ENCODE data around the gene SUPT3H.

The SUPT3H gene

DNA sequence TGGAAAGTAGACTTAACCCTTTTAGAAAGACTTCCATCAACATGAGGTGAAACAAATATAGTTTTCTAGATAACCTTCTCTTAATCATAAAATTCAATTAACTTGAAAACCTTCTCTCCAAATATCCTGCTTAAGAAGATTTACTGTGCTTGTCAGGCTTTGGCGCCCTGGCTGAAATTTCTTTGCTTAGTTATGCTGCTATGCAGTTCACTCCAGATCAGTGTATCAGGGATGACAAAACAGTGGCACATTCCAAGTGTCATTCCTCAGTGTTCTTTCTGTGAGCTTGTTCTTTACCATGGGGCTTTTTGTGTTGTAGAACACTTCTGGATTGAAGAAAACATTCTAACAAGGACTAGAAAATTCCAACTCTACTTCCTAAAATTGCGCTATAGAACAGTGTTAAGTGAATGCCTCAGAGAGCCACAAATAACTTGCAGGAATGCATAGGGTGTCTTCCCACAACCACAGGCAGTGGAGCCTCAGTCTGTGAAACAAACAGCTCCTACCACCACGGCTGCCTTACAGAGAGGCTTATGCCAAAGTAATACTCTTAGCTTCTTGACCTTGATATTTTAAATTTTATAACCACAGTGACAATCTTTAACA is 546.6 kb downstream of the SUPT3H start:
- DNase-seq (ENCODE audit: low spot score): no peak

DNA sequence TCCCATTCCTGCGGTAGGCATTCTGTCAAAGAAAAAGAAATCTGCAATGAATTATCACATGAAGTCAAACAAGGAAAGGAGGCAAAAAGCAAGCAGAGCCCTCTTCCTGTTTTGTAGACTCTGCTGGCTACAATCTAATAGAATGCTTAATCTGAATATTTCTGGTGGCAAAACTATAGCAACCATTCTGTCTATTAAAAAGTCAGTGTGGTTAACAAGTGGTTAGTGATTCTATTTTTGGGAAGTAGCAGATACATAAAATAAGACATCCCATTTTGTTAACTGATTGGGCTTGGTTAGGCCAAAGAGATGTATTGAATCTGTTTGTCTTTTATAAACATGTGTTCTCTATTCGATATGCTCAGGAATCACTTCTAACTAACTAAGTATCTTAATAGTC is 547.9 kb downstream of the SUPT3H start:
- no peak for DNase-seq (ENCODE audit: low spot score)

DNA sequence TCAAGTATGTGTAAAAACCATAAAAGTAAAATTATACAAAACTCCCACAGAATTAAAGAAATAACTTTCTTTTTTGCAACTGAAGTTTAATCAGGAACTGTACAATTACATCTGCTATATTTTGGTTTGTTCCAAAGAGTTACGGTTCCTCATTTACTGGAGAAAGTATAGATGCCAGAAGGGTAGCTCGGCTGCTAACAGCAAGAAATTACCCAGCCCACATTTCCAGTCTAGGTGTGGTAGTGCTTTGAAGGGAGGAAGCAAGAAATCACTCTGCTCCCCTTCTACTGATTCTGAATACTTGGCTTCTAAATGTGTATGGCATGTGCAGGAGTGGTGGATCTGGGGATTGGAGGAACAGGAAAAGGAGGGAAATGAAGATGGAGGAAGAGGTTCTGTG is 549.0 kb downstream of the SUPT3H start:
- DNase-seq (ENCODE audit: low spot score): no peak

DNA sequence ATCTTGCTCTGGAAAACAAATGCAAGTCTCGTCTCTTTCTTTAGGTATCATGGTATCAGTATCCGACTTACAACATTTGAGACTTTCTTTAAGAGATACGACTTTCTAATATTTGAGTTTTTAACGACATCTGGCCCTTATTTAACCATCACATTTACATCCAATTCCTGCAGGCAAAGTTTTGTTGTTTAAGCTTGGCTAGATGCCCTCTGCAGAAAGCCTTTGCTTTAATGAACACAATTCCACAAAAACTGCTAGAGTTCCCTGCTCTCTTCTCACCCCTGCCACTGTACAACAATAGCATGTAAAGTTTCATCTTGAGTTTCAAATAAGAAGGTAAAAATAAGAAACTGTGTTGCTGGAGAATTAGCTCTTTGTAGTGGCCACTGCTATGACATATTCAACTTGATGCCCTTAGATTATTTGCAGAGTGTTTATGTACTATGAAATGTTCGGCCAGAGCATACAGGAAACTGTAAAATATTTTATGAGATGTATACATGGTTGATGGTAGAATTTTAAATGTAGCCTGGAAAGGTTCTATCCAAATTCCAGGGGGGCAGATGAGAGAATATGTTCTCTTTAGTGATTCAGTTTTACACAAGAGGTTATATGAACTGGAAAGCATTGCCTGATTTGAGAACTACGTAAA is 551.6 kb downstream of the SUPT3H start:
- no peak for DNase-seq (ENCODE audit: low spot score)

DNA sequence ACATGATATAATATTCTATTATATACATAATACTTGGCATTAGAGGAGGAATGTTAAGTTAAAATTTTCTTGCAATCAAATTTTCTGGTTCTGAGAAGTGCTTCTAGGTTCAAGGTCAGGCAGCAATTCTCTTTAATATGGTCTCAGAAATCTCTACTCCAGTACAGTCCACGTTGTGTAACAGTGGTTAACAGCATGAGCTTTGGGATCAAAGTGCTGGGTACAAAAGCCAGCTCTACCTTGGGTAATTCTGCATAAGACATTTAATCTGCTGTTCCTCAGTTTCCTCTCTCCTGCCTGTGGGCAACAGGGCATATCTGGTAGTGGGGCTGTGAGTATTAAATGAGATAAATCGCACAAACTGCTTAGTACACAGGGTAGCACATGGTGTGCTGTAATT is 552.5 kb downstream of the SUPT3H start:
- DNase-seq (ENCODE audit: low spot score): no peak

DNA sequence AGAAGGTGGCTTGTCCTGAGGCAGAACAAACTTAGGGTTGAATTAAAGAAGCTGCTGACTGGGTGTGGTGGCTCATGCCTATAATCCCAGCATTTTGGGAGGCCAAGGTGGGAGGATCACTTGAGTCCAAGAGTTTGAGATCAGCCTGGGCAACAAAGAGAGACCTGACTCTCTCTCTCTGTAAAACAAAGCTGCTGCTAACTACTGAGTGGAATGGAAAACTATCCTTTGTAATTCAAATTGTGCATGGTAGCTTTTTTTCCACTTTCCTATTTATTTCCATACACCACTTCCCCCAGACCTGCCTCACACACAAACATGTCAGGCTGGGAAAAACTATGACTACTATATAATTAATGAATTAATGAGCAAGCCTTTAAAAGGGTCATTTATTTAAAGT is 553.2 kb downstream of the SUPT3H start:
- DNase-seq (ENCODE audit: low spot score): no peak

DNA sequence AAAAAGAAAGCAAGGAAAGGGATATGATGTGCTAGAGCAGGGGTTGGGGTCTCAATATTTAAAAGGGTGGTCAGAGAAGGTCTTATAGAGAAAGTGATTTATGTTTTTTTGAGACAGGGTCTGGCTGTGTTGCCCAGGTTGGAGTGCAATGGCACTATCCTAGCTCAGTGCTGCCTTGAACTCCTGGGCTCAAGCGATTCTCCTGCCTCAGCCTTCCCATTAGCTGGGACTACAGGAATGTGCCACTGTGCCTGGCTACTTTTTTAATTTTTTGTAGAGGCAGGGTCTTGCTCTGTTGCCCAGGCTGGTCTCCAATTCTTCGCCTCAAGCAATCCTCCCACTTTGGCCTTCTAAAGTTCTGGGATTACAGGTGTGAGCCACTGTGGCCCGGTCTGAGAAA is 557.0 kb downstream of the SUPT3H start:
- DNase-seq (ENCODE audit: low spot score): no peak

DNA sequence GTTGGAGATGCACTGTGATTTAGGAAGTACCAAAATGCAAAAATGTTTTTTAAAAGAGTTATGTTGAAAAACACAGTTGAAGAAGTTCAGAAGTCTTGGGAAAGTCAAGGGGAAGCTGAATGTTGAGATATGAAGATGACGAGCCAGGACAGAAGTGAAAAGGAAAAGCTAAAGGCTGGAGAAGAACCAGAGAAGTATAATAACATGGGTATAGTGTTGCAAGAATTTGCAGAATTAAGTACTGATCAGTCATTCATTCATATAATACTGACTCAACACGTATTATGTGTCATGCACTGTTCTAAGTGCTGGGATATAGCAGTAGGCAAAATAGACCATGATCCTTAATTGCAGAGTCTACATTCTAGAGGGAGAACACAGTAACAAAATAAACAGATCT is 557.4 kb downstream of the SUPT3H start:
- no peak for DNase-seq (ENCODE audit: low spot score)

DNA sequence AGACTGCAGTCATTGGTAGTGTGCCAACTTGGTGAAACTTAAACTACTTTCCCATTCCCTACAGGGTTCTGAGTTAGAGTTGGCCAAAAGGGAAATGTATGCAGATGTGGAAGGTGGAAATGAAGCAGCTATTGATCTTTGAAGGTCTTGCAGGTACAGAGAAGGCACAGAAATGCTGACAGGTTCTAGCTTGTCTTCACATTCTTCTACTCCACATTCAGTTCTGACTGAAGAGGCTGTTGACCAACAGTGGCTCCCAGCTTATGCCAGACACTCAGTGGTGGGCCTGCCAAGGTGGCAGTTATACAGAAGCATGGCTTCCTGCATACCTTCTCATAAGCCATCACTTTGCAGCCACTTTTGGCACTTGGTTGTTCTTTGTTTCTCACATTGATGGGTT is 566.3 kb downstream of the SUPT3H start:
- DNase-seq (ENCODE audit: low spot score): no peak

DNA sequence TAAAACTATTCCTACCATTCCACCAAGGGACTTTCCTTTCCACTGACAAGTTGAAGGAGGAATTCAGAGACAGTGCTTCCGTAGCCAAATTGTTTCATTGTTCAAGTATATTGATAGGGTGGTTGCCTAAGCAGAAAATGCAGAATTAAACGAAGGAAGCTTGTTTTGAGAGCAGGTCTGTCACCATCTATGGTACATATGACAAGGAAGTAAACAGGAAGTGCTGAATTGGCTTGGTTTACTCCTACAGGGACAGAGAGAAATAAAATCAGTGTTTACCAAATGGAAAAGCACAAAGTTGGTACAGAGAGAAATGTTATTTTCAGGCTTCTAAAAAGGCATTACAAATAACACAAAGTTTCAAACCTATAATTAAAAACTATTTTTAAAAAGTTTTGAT is 568.5 kb downstream of the SUPT3H start:
- no peak for DNase-seq (ENCODE audit: low spot score)

DNA sequence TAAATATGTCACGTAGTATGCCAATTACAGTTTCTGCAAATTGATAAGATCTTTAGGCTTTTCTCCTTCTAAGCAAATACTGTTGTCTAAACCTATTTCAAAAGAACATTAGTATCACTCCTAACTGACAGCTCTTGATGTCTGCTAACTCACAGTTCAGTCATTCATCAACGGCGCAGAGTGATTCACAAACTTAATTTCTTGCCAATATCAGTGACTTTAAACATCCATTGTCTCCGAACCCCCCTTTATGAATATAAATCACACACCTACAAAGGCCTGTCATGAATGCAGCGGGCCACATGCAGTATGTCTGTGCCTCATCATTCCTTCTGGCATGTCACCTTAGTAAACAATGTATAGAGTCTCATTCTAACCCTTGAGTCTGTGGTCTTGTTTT is 569.6 kb downstream of the SUPT3H start:
- no peak for DNase-seq (ENCODE audit: low spot score)

DNA sequence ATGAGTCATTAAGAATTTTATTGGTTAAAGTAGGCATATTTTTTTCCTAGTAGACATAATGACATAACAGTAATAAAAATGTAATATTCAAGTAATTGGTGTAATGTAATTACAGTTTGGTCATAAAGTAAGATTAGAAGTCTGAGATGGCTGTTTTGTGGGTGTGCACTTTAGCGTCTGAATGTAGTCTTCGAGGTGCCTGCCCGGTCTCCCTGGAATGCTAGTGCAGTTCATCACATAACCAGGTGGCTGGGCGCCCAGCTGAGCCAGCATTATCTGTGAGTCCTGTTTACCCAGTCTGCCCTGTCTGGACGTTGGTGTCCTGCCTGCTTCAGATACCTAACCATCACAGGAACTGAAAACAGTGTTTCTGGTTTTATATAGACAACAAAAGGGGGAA is 571.1 kb downstream of the SUPT3H start:
- DNase-seq (ENCODE audit: low spot score): no peak

DNA sequence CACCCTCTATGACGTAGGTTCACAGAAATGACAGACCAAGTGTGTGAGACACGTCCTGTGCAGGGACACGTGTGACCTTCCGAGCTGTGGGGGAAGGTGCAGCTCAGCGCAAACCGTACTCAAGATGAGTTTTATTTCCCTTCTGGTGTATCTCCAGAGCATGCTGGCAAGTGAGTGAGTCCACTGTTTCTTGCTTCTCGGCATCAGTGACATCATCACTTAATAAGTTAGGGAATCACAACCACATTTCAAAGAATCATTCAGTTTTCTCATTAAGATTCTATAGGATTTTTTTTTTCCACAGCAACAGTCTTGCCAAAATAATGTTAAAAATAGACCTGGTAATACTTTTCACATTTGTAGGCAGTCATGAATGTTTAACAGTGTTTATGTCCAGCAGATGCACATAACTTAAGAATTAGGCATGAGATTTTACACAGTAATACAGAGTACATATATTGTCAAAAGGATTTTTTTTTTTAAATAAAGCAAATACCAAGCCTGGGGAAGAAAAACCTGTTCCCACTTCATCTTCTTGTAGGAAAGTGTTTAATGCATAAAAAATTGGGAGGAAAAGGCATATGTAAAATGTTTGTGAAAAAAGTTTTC is 572.4 kb downstream of the SUPT3H start:
- DNase-seq (ENCODE audit: low spot score): no peak

DNA sequence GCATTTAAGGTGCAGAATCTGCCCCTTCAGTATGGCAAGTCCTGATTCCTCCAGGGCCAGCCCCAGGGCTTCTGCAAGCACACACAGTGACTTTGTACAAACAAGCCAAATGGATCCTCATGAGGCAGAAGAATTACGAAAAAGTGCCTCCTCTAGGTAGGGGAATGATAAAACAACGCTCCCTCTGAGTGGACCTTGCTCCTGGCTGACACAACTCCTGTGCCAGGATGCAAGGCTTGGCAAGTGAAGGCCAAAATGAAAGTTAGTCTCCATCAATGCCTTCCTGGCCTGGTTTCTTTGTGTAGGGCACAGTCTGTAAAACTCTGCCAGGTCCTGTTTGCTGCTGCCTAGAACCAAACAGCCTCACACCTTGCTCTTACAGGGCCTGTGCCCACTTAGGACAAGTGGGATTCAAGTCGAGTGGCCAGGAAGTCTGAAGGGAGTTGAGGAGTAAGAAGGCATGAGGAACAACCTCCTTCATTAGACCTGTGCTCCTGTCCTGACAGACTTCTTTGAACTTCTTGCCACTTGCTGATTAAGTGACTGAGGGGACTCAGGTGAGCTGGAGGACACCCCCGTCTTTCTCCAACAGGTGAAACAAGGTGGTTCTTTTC is 573.1 kb downstream of the SUPT3H start:
- no peak for DNase-seq (ENCODE audit: low spot score)

DNA sequence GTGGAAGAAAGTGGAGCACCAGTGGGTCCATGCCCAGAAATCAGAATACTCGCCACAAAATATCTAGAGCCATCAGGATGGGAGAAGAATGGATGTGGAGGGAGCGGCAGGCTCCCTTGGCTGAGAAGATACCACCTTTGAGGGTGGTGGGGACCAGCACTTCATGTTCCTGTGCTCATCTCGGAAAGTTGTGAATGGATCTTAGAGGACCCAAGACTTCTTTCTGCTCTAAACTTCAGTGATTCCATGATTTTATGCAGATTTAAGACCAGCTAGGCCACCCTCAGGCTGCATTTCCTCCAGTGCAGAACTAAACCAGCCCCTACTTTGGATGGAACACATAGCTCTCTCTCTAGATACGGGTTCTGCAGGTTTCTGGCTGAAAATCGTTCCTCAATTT is 573.7 kb downstream of the SUPT3H start:
- DNase-seq (ENCODE audit: low spot score): no peak

DNA sequence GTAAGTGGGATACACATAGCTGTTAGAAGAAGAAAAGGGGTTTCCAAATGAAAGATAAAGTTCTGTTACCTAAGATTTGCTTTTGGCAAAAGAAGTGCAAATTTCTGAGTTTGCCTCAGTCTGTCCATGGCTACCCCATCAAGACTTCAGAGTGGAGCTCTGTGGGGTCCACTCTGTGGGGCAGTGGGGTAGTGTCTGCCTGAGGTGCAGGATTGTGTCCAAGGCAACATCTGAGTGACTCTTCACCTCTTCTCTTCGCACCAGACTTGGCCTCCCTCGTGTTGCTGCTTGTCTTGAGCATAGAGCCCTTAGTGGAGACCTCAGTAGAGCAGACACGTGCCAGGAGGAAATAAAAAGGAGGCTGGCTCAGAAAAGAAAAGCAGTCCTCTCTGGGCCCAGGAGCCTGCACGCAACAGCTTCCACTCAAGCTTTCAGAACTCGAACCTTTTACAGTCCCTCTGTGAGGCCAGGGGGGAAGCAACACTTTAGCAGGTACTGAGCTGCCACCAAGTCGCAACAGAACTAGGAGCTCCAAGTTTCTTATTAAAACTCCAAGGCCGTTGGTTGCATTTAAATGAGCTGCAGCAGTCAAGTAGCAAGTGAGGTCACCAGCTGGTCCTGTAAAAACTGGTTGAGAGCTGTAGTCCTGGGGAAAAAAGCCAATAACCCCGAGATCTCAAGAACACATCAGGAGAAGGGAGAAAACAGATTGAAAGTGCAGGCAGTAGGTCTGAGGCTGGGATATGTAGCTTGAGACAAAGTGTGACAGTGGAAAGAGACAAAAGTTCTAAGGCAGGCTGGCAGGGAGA is 576.7 kb downstream of the SUPT3H start:
- DNase-seq (ENCODE audit: low spot score): no peak

DNA sequence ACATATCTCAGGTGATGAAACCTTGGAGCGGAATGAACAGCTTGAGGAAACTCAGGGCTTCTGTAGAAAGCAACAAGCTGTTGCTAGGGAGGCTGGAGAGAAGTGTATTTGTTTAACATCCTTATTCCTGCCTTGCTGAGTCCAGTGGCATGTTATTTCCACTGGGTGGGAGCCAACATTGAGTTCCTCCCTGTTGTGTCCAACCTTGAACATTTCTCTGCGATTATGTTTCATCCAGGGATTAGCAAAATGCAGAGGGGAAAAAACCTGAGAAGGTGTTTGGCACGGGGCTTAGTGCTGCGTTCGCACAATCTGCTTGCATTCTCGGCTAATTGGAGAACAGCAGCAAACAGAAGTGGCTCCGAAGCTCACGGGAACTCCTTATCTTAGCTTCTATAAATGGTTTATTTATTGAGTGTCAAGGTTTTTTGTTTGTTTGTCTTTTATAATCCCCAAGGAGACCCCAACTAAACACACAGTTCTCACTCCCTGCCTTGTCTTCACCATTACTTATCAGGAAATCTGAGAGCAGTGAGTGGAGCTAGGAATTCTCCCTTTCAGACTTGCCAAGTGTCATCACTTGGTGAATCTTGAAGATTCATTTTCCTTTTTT is 577.5 kb downstream of the SUPT3H start:
- DNase-seq (ENCODE audit: low spot score): peak; percentile 59

DNA sequence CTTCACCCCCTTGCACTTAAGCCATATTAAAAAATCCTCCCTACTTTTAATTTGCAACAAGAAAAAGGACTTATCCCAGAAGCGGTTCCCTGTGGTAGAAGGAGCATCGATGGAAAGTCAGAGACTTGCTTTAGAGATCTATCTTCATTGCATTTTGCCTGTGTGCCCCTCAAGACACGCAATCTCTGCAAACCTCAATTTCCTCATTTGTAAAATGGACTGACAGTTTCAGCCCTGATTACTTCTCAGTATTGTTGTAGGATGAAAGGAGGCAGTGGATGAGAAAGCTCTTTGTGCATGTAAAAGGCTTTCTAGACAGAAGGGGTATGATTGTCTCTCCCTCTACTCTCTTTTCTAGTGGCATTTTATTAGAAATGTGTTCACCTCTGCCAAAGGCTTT is 580.0 kb downstream of the SUPT3H start:
- no peak for DNase-seq (ENCODE audit: low spot score)

DNA sequence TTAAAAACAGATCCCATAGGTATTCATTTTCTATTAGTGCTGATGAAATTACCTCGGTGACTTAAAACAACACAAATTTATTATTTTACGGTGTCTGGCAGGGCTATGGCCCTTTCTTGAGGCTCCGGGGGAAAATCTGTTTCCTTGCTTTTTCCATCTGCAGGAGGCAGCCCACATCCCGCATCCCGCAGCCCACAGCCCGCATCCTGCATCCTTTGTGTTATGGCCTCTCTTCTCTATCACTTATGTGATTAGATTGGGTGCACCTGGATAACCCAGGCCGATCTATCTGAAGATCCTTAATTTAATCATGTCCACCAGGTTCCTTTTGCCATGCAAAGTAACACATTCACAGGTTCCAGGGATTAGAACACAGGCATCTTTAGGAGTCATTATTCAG is 582.4 kb downstream of the SUPT3H start:
- DNase-seq (ENCODE audit: low spot score): no peak

DNA sequence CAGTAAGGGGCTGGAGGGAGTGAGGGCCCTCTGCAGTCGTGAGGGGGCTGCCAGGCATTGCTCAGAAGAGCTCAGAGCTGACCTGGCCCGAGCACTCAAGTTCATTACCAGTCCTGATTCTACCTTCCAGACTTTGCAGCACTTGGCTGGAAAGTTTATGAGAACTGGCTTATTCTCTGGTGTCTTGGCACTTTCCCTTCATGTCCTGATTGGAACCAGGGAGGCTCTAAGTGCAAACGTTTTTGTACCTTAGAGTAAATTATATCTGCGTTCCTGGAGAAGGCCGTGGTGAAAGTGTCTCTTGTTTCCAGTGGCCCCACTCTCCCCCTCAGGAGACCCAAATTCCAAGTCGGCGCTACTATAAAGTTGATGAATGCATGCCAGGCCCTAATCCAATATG is 587.9 kb downstream of the SUPT3H start:
- no peak for DNase-seq (ENCODE audit: low spot score)

DNA sequence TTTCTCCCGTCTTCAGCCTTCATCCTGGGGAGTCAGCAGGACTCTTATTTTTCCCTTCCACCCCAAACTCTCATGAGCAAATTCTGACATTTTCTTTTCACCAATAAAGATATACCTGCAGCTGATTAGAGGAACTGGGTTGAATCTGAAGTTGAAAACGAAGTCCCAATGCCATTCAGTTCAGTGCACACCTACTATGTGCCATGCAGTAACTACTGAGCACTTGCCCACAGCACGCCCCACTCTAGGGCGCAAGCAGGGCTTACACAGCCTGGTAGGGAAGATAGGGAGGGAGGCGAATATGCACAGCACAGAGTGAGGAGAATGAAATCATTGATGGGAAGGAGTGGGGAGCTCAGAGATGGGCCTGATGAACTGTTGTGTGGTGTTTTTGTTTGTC is 588.7 kb downstream of the SUPT3H start:
- no peak for DNase-seq (ENCODE audit: low spot score)

DNA sequence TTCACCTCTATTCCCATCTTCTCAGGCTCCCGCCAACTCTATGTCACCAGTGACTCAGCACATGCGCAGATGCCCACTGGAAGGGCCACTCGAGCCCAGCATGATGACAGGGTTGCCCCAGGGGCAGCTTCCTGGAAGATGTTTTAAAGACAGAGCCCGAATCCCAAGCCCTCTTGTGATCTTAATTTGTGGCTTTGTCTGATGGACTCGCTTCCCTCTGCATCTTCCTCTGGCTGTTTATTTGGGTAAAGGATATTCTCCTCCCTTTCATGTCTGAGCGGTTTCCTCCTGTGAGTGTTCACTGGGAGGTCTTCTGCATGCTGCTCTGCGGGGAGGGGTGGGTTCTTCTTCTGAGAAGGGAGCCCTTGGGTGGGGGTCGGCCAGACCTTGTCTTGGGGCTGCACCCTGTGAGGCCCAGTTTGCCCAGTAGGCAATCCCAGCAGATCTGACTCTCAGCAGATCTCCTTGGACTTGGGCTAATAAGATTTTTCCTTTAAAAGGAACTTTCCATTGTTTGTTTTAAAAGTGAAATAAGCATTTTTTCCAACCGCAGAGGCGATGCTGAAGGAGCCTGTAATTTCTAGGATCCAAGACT is 589.2 kb downstream of the SUPT3H start:
- peak; percentile 21 for DNase-seq (ENCODE audit: low spot score)

Measured in hepatic stellate cell (primary cell).